Activated naive CD4-positive, alpha-beta T cell (primary cell): ENCODE data around the gene CWC25.

Experiments
- DNase-seq, 4 experiments: peaks; one replicate each; lab custom pipeline; 2025; lab: John Stamatoyannopoulos, UW

CWC25 gene

DNA sequence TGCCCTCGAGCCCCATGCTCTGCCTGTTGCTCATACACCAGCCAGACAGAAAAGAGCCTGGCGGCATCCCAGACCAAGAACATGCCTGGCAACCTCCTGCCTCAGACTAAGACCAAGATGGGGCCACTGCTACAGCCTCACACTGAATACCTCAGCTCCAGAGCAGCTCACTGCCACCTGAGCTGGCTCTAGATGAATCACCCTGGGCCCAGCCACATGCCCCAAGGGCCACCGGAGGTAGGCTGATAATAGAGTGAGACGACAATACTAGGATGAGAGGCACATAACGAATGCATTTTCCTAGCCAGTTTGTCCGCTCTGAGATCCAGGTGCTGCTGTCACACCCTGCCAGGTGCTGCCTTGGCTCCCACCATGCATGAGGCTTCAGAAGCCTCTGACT is 38.7 kb downstream of the CWC25 start:
- no peak for DNase-seq

- no peak for DNase-seq
Measured at GRCh38 chr17:38783227-38783626, 41.9 kb downstream of the CWC25 start.

DNA sequence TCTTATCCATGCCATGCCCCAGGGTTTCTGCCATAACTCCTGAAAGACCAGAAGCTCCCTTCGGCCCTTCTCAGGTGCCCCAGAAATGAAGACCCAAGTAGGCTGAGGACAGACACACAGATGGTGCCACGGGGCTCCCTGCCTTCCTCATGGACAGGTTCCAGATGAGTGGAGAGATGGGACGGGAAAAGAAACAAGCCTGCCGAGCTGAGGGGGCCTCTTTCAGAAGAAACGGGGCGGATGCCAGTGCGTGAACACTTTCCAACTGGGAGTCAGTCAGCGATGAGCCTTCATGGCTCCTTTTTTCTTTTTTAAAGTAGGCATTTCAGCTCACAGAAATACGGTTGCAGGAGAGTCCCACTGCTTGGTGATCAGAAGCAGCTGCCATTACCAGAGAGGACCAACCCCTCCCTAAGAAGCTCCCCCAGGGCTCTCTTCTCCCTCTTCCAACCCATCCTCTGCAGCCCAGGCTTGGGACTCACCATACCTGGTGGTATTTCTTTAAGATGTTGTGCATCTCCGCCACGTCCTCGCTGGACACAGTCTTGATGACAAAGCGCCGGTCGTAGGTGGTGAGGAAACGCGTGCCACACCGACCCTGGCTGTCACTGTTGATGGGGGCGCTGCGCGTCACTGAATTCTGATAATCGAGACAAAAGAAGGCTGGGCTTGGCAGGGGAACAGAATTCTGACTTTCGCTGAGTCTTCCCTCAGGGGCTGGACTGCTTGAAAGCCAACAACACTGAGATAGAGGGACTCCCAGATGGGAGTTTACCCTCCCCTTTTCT is 45.0 kb downstream of the CWC25 start:
- no peak for DNase-seq

DNA sequence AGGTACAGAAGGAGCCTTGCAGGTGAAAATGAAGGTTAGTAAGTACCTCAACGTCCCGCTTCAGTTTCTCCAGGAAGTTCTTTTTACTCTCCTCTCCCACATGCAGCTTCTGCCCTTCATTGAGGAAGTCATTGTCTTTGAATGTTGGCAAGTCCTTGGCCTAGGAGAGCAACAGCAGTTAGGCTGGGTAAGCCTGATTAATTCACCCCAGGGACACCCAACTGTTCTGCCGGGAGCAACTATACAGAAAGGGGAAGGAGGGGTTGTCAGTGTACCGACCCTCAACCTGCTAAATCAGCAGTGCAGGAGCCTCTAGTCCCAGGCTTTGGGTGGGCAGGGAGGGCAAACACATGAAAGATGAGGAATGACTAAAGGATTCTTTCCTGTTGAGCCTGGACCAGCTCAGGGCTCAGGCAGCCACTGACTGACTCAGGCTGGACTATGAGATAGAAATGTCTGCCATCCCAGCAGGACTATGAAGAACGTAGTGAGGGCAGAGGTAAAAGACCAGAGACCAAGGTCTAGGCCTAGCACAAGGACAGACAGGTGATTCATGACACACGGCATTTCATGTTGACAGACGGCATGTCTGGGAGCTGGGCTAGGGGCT is 47.4 kb downstream of the CWC25 start:
- DNase-seq = no peak

GRCh38 chr17:38773258-38773657 is 51.9 kb downstream of the CWC25 start:
- DNase-seq = no peak

GRCh38 chr17:38768417-38768816 is 56.7 kb downstream of the CWC25 start:
- DNase-seq = no peak

DNA sequence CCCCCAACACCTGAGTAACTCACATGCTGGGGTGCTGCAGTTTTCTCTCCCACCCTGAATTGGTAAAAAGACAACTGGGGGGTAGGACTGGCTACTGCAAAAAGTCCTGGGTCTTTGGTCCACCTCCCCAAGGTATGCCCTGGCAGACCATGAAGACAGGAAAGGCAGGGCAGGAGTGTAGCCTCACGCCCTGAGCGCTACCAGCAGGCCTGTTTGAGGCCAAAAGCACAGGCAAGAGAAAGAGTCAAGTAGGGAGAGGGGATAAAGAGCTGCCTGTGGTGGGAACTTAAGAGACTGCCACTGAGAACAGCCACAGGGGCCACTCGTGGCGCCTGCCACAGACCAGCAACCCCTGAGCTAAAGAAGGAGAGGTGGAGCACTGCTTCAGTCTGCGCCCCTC is 58.8 kb downstream of the CWC25 start:
- no peak for DNase-seq

- no peak for DNase-seq
Measured at GRCh38 chr17:38762231-38762630, 62.9 kb downstream of the CWC25 start.

DNA sequence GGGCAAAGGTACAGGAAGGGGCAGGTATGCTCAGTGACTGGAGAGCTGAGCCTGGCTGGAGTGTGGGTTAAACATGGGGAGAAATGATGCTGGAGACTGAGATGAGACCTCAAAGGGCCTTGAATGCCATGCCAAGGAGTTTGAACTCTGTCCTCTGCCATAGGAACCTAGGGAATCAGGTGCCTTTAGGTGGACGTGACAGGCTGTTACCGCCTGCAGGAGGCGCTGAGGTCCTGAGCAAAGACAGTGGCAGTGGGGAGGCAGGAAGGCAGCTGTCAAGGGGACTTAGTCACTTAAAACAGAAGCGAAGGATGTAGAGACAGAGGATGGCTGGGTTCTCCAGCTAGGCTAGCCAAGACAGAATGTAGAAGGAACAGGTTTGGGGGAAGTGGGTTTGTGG is 63.5 kb downstream of the CWC25 start:
- no peak for DNase-seq

DNA sequence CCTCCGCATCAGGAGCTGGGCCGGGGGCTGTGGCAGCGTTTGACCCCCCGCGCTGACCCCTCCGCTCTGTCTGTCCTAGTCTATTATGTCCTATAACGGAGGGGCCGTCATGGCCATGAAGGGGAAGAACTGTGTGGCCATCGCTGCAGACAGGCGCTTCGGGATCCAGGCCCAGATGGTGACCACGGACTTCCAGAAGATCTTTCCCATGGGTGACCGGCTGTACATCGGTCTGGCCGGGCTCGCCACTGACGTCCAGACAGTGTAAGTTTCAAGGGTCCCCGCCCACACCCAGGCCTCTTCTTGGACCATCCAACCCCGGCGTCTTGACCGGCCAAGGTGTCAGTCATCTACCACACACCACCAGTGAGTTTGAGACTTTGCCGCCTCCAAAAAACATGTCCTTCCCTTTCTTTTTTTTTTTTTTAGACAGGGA is 72.0 kb downstream of the CWC25 start:
- no peak for DNase-seq

DNA sequence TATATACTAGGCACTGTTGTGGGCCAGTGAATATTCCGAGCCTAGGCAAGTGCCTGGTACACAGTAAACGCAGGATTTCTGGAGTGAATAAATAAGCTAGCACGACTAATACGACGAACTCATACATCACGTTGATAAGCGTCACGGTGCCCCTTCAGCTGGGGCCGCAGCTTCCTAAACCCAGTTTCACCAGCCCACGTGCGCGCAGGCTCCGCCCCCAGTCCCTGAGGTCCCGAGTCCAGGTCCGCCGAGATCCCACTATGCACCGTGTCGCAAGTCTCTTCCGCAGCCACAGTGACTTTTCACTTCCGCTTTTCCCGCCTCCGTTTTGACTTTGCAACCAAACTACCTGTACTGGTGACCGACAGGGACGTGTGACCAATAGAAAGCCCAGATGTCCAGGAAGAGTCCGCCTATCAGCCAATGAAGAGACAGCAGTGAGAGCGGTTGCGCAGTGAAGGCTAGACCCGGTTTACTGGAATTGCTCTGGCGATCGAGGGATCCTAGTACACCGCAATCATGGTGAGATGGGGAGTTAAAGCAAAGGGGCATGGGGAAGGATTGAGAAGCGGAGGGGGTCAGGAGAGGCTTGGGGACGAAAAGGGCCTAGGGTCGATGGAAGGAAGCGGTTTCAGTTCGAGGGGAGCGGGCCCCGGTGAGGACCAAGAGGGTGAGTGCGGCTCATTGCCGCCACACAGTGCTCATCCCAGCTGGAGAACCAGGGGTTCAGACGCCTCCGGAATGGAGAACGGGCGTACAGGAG is 72.6 kb downstream of the CWC25 start, which contains the start of gene PSMB3:
Gene PSMB3 (plus strand): TSS at position 434 of the 763 bp plus-strand sequence. CDS start 86 bp downstream, at position 520.
- DNase-seq = peak; percentile 79 to 88 (median 84)

GRCh38 chr17:38751808-38752307 is 73.3 kb downstream of the CWC25 start:
- DNase-seq = peak; percentile 82 to 92 (median 88)

- no peak for DNase-seq
Measured at GRCh38 chr17:38751144-38751807, 73.8 kb downstream of the CWC25 start.
